Suppressor macrophage treated with lipopolysaccharide for 1 hour (primary cell): ENCODE data around the gene CEP290.
"Not testable (repeated sequence)": the region's sequence is repeated elsewhere in the genome, so short reads cannot be mapped to it uniquely, and the experiment has no call there.

Experiments
- DNase-seq, 3 donors: peaks; one replicate each; pipeline ENCODE4 v3.0.0-alpha.2; 2020 to 2022

CEP290 gene

GRCh38 chr12:88139711-88140110, 2.2 kb downstream of the CEP290 start:
- not testable (repeated sequence) for DNase-seq

- not testable (repeated sequence) for DNase-seq
These were observed 8.7 kb downstream of the CEP290 start for GRCh38 chr12:88133181-88133580.

GRCh38 chr12:88132392-88132791, 9.5 kb downstream of the CEP290 start:
- no peak for DNase-seq

GRCh38 chr12:88127855-88128254, 14.0 kb downstream of the CEP290 start:
- no peak for DNase-seq

- no peak for DNase-seq
These were observed 14.8 kb downstream of the CEP290 start for GRCh38 chr12:88127099-88127498.

- DNase-seq = no peak
These were observed 19.2 kb downstream of the CEP290 start for GRCh38 chr12:88122666-88123065.

- no peak for DNase-seq
These were observed 28.0 kb downstream of the CEP290 start for GRCh38 chr12:88113871-88114270.

GRCh38 chr12:88111074-88111652, 30.7 kb downstream of the CEP290 start:
- peak; percentile 16 to 38 (median 29) for DNase-seq

GRCh38 chr12:88108021-88108420, 33.9 kb downstream of the CEP290 start:
- no peak for DNase-seq

GRCh38 chr12:88093573-88093972, 48.3 kb downstream of the CEP290 start:
- no peak for DNase-seq

- DNase-seq = no peak
These were observed 49.1 kb downstream of the CEP290 start for GRCh38 chr12:88092771-88093170.

GRCh38 chr12:88084210-88084609, 57.7 kb downstream of the CEP290 start:
- DNase-seq = no peak

GRCh38 chr12:88083634-88084033, 58.3 kb downstream of the CEP290 start:
- DNase-seq = no peak

- DNase-seq = no peak
These were observed 60.6 kb downstream of the CEP290 start for GRCh38 chr12:88081247-88081646.

- DNase-seq = no peak
These were observed 74.6 kb downstream of the CEP290 start for GRCh38 chr12:88067301-88067700.

- no peak for DNase-seq
These were observed 78.5 kb downstream of the CEP290 start for GRCh38 chr12:88063375-88063774.

- peak in 1 of 3 donors; percentile 2 for DNase-seq
These were observed 79.4 kb downstream of the CEP290 start for GRCh38 chr12:88062474-88062873.

- no peak for DNase-seq
These were observed 83.2 kb downstream of the CEP290 start for GRCh38 chr12:88058719-88059077.

GRCh38 chr12:88057994-88058718, 83.7 kb downstream of the CEP290 start:
- no peak for DNase-seq

- no peak for DNase-seq
These were observed 85.3 kb downstream of the CEP290 start for GRCh38 chr12:88056571-88056970.

GRCh38 chr12:88052686-88053085, 89.2 kb downstream of the CEP290 start:
- DNase-seq = peak in 2 of 3 donors; percentile 10 to 15

GRCh38 chr12:88044035-88044434, 97.9 kb downstream of the CEP290 start:
- no peak for DNase-seq

- DNase-seq = no peak
These were observed 104.1 kb downstream of the CEP290 start for GRCh38 chr12:88037770-88038169.

- peak in 1 of 3 donors; percentile 20 for DNase-seq
These were observed 105.4 kb downstream of the CEP290 start for GRCh38 chr12:88036353-88036965.
